HG03439 (cell line): ENCODE results near the gene DAND5.

Experiments
- ATAC-seq: cut with Tn5 transposase; IDR thresholded peaks from one replicate; pipeline ENCODE4 v1.9.1; 2021; ENCODE audit warnings: mild to moderate bottlenecking, moderate library complexity; ENCODE audit not compliant: unreplicated experiment

DAND5 gene

DNA sequence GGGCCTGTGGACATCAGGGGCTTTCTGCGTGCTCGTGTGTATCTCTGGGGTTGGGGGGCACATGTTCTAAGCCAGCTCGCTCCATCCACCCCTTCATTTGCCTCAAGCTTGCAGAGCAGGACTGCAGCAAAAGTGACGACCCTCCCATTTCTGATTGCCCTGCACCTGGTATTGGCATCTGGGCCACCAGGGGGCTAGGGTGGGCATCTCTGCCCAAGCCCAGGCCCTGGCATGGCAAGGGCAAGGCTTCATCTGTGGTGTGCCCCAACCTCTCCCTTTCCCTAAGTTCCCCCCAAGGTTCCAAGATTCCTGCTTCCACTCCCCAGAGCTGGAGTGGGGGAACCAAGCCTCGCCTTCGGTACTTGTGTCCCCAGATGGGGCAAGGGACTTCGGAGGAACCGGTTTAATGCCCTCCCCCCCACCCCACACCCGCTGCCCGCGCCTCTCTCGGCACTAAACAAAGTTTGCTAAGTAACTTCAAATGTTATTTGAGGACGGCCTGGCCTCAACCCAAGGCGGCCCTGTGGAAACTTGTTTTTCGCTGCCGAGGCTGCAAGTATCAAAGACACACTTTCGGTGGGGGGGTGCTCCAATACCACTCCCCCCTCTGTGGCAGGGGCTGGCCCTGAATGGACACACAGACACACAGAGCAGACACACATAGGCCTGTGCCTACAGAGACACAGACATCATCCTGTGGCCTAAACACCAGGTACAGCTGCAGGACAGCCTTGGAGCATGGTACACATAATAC, 38.1 kb downstream of the DAND5 start:
- no peak for ATAC-seq

DNA sequence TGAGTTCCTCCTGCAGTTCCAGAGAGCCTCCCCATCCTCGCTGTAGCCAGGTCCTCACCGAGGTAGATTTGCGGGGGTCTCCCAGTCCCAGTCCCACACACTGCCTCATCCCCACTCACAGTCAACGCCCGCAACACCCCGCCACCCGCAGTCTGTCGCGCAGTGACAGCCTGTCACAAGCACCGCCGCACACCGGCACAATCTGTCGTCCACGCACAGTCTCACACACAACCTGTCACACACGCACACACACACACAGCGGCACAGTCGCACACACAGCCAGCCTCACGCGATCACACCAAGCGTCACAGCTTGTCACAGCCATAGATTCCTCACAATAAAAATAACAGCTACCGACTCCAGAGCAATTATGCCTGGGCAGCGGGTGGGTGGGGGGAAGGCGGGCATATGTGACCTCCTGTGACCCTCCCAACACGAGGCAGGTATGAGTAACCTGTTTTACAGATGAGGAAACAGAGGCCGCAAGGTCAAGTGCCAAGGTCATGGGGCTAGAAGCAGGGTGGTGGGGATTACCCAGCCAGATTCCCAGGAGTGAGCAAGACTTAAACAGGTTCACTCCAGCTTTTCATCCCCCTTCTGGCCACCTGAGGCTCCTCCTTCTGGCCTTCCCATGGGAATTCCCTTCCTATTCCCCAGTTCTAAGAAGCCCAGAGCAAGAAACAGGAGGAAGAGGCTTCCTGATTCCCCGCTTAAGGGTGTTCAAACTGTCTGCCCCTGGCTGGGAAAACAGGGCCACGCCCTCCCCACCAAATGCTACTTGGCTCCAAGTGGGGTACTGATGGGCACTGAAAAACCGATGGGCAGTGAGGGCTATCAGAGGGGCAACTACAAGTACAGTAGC, 39.8 kb downstream of the DAND5 start:
- ATAC-seq, result no peak

DNA sequence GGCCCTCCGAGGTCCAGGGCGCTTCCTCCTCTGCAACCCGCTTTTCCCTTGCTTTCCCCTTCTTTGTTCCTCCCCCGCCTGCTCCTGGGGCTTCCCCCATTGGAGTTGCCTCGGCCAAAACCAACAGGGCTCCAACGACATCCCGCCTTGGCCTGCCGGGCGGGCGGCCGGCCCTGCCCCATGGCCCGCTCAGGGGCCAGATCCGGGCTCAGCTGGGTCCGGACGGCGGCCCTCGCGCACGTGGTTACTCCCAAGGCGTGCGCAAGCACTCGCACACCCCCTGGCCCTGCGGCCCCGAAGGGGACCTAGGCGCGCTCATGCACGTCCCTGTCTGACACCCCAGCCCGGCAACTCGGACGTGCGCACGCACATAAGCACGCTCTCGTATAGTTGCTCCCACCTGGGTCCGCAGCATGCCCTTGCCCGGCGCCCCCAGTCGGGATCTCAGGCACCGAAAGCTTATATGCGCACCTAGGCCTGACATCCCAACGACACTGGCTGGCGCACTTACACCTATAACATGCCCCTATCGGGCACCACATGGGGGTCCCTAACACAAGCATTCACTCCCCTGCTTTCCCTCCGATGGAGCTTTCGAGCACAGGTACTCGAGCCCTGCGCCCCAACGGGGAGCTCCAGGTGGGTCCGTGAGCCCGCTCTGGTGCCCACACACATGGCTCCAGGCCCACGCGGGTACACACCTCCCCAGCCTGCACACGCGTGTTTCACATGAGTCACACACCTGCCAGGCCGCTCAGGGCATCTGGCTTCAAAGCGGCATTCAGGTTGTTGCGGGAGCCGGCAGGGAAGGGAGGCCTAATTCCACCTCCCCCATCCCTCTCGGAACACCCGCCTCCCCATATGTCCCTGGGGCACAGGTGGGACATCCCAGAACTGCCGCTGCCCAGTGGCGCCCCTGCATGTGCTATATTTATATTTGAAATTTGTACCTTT, 40.9 kb downstream of the DAND5 start:
- ATAC-seq, result no peak

DNA sequence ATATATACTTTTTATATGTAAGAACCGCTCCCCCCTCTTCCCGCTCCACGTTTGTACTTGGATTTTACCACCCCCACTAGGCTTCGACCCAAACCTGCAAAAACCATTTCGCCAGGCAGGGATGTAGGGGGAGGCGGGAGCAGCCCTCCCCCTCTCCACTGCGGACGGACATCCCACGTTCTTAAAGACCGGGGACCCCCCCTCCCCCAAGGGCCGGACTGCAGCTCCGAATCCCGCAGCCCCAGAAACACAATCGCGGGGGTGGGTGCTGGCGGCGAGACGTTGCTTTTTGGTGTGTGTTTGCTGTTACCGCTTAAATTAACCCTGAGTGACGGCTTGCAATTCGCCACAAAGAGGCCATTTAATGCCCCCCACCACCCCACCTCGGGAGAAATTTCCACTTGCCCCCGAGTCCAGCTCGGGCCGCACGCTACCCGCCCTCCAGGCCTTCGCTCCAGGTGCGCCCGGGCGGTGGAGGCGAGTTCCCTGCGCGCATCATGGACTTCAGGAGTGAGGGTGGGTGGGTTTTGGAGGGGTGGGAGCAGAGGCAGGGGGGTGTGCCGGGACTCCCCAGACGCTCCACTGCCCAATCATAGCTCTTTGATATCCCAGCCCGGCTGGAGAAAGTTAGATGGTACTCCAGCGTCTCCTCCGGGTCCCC, 41.7 kb downstream of the DAND5 start:
- ATAC-seq, result no peak

DNA sequence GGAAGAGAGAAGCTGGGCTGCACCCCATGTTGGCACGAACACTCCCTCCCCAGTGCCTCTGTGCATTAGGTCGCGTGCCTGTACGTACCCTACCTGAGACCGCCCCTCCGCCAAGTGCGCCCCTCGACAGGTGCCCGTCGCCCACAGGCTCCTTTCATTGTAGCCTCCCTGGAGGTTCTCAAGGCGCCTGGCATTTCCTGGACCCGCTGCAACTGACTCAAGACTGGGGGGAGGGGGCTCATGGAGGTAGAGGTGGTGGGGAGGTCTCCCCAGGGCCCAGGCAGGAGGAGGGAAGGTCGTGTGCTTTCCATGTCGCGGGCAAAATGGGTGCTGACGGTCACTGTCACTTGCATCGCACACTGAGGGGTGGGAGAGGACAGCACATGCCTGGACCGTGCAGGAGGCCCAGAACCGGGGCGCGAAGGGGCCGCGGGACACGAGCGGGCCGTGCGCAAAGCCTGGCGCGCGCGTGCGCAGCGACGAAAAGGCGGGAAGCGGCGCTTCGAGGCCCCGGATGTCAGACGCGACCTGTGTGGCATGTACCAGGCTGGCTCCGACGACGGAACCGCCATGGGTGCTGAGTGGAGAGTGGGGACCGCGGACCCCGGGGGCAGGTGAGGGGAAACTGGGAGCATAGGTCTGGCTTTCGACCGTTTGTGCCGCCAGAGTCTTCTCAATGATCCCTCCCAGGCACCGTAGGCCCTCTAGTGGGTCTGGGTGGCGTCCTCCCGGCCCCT, 42.4 kb downstream of the DAND5 start:
- no peak for ATAC-seq

DNA sequence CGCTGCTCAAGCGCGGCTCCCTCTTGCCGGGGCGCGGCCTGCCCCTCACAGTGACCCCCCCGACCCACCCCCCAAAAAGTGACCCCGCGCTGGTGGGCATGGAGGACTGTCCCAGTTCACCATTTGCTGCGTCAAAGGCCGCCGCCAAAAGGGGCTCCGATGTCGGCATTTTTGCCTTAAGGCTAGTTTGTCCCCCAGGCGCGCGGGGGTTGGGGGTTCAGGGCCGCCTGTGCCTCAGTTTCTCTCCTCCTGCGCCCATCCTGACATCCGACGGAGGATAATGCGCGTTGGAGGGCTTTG, 43.0 kb downstream of the DAND5 start:
- no peak for ATAC-seq

DNA sequence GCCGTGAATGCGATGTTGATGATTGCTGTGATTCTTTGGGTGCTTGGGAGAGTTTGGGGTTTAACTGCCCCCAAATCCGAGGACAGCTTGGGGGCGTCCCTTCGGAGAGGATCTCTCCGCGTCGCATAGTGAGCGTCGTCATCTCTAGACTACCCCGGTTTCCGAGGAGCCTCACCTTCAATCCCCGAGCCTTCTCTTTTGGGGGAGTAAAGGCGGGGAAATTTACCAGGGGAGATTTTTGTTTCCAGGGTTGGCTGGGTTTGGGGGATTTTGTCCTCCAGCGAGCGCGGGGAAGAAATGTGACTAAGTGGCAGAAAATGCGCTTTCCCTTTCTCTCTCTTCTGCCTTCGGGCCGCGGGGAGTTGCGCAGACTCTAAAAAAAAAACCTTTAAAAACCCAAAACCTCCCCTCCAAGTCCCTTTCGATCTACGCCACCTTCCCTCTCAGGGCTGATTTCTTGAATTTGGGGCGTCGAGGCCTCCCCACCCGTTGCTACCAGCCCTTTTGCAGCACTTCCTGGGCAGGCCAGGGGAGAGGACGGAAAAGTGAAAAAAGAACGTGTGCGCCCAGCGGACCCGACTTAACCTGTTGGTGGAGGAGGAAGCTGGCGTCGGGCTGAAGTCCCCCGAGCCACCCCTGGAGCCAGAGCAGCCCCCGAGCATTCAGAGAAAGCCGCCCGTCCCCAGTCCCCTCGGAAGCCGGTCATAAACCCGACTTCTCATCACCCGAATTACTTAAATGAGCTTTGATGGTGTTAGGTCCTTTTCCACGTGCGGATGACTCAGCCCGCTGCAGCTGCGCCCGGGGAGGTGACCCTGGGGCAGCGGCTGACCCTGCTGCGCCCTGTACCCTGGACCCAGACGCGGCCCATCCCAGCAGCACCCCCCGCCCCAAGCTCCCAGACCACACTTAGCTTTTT, 43.6 kb downstream of the DAND5 start:
- no peak for ATAC-seq

DNA sequence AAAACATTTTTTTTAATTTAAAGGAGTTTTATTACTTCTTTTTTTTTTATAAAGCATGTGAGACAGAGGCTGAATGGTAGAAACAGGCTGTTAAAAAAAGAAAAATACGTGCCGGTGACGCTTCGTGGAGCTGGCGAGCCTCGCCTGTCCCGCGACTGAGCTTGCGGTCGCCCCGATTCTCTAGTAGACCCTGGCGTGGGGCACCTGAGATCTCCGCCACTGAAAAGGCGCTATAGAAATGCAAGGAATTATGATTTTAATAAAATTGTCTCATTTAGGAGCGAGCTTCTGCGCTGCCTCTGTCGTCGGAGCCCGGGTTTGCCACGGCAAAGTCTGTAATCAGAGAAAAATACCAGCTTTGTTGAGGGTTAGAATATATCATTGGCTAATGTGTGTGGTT, 44.3 kb downstream of the DAND5 start:
- no peak for ATAC-seq

DNA sequence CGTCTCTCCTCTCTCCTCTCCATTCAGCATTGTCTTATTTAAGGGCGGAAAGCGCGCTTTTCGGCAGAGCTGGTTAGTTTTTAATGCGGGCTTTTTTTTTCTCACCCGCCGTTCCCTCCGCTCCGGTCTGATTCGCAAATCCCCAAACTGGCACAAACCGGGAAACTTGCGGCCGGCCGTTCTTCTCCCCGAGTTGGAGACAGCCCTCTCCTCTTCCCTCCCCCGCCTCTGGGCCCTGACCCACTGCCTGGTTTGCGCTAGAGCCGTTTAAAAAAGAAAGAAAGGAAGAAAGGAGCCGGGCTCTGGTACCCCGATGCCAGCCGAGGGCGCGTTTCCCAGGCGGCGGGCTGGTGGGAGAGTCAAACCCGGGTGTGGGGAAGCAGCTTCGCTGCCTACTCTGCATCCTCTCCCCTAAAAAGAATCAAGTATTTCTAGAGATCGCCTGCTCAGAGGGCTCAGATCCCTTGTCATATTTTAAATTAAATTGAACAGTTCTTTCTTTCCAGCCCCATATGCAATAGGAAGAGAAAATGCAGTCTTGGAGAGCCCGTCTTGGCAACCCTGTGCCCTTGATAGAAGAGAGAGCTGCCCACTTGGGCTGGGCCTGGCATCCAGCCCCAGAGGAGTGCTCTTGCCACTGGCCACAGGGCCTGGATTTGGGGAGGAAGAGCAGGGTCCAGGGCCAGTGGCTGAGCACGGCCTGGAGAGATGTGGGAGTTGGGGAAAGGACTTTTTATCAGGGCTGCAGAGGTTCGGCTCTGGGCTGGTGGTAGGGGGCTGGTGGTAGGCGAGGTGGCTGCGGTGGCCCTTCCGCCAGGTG, 44.9 kb downstream of the DAND5 start:
- no peak for ATAC-seq

DNA sequence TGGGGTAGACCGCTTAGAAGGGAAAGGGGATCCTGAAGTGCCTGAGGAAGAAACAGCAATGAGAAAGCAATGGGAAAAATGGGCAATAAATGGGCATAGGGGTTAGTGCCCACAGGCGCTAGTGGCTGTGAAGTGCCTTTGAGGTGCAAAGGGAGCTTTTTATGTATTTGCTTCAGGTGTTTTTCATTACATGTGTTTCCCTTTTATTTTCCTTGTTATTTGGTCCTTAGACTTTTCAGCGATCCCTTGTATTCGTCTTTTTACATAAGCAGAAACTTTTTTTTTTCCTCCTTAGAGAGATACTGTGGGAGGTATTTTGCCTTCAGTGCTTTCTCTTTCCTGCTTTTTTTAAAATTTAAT, 45.5 kb downstream of the DAND5 start:
- no peak for ATAC-seq

DNA sequence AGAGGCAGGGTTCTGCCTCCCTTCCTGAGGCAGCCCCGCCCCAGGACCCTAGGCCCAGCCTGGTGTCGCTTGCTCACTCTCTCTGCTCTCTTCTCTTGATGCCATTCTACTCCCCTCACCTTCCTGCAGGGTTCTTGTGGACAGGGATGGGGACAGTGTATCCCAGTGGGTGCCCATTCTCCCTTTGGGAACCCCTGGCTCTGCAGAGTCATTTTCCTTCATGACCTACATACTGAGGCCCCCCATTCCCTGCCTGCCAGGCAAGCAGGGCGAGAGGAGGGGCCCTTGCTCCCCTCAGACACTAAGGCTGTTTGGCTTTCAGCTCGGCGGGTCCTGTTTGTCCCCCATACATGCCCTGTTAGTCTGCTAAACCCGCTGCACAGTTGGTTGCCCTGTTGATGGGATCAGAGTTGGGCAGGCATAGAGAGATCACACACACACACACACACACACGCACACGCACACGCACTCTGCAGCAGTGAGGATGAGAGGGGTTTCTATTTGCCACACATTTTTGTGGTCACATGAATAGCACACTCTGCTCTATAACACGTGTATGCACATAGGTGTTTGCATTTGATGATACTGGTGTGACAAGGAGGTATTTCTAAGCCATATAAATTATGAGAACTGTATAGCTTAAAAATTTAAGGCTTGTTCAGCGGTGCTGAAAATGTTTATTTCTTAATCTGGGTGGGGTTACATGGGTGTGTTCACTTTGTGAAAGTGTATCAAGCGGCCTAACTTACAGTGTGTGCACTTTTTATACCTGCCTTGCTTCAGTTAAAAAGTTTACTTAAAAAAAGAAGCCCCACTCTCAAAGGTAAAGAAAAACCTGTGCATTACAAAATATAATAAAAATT, 46.2 kb downstream of the DAND5 start:
- no peak for ATAC-seq

DNA sequence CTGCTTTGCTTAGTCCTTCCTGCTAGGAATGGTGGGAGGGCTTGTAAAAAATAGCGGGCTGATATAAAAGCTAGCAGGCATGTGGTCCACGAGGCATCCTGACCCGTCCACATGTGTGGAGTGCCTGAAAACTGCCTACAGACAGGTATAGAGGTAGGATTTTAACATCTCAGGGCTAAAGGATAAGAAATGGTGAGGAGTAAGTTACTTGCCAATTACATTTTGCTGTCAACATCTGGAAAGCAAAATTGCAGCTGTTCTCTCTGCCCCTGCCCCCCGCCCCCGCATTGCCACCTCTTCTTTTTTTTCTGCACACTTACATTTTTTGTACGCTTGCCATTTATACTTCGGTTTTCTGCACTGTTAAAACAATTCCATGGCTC, 46.9 kb downstream of the DAND5 start:
- no peak for ATAC-seq

DNA sequence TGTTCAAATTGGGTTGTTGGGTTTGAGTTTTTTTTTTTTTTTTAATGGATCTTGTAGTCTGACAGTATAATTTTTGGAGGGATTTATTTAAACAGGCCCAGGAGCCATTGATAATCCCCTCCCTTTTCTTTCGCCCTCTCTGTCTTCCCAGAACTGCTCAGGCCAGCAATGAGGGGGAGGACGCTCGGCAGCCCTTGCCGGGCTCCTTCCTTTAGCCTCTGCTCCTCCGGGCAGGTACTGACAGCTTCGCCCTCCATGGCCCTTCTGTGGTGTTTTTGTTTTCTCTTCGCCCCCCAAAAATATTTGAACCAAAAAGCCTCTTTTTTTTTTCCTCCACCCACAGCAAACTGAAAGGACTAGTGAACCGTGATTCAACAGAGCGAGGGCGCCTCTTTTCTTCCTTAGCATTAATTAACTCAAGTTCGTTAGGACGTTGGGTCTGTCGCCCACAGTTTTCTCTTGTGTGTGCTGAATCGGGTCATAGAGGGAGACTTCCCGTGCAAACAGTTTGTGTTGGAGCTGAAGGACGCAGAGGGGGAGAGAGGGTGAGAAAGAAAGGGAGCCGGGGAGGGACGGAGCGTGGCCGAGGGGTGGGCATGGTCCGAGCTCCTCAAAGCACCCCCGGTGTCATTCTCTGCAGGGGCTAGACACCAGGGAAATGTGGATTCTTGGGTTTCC, 47.4 kb downstream of the DAND5 start:
- no peak for ATAC-seq

DNA sequence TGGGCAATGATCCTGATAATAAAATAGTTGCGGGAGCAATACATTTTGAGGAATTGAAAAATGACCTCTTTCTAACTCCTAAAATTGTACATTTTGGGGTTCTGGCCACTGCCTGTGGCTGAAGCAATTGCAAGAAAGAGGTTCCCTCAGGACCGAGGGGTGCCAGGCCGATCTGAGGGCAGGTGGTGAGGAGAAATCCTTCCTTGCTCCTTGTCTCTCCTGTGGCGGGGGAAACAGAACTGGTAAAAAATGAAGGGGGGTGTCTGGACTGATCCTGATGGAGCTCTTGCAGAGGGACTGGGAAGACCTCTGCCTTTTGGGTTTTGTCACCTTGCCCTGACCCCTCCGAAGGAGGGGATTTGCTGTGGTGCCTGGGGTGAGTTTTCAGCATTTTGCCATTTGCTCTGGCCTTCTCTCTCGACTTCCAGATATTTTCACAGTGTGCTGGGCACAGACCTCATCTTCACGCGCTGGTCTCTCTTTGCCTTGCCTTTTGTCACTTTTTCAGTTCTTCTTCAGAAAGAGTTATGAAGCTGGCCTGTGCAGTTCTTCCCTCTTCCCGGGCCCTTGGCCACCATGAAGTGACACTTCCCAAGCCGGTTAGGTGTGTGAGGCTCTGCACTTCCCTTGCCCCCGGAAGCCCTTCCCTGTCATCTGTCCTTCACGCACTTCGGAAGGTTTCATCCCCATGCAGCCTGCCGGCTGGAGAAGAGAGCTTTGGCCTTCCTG, 48.1 kb downstream of the DAND5 start:
- no peak for ATAC-seq

DNA sequence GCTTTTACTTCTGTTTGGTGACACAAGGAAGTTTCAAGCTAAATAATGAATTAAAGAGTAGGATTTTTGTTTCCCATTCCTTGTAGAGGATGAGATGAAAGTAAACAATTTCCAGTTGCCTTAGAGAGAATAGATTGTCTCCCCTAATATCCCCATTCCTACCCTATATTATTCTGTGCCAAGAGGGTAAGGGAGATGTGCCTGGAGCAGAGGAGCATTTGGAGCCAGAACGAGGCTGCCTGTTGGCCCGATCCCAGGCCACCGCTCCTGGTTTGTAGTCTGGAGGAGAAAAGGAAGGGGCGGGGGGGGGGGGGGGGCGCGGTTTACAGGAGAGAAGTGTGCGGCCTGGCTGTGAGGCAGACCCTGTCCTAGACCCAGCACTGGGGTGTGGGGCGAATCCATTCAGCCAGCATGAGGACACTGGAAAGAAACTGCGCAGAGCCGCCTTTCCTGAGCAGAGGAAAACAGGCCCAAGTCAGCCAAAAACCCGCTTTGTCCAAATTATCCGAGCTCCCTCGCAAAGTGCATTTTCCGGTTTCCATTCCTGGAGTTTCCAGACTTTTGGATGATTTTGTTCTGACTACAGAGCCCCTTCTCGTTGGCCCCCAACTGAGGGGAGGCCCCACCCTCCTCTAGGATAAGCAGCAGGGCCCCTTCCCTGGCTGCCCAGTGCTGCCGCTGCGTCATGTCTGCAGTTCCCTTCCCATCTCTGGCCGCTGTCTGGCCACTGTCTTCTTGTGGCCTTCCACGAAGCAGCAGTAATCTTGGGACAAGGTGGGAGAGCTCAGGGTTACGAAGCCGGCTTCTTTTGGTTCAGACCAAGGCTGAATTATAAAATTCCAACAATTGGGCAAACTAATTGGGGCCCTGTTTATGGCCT, 48.9 kb downstream of the DAND5 start:
- ATAC-seq, result no peak
